GM21423 (cell line): ENCODE data around the gene ELOA.
A peak's percentile ranks its signal among the peaks of the same experiment; 100 is the strongest.
"Not testable (repeated sequence)": the region's sequence is repeated elsewhere in the genome, so short reads cannot be mapped to it uniquely, and the experiment has no call there.

ENCODE experiments used
- ATAC-seq: cut with Tn5 transposase; IDR thresholded peaks from one replicate; pipeline ENCODE4 v1.9.1; 2021; ENCODE audit warnings: mild to moderate bottlenecking, moderate library complexity; ENCODE audit not compliant: unreplicated experiment

ELOA gene

DNA sequence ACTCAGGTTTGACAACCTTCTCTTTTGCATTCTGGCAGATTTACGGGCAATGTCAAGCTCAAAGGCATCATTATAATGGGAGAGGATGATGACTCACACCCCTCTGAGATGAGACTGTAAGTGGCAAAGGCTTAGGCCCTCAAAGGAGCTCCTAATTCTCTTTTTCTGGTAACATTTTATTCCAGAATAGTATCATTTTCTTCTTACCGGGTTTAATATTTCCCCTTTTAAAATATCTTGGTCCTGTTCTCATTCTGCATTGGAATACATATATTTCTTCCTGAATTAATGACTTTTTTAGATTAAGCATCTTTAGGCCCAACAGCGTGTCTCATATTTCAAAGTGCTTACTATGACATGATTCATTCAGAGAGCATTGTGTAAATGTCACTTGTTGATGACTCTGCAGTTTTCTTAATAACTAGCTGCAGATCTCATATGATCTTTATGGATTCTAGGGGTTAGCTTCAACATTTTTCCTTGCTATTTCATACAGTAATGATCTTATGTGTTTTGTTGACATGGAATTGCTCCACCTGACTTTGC lies 36.6 kb downstream of the ELOA start:
- ATAC-seq = no peak

DNA sequence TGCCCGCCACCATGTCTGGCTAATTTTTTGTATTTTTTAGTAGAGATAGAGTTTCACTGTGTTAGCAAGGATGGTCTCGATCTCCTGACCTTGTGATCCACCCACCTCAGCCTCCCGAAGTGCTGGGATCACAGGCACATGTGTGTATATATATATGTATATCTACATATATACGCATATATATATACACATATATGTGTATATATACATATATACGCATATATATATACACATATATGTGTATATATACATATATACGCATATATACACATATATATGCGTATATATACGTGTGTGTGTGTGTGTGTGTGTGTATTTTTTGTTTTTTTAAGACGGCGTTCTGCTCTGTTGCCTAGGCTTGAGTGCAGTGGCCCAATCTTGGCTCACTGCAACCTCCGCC lies 39.9 kb downstream of the ELOA start:
- not testable (repeated sequence) for ATAC-seq

DNA sequence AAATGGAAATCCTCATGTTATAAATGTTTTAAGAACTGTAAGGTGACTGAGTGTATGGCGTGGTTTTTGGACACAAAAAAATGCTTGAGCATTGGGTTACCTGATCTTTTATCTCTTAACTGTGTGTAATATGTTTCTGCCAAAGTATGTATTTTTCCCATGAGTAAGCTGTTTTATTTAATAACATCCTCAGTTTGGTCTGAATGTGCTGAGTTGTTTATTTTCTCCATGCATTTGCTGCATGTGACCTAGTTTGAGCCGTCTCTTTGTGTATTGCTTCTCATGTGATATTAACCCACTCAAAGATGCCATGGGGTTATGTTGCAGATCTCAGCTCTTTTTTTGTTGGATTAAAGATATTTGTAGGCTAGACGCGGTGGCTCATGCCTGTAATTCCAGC lies 41.6 kb downstream of the ELOA start:
- no peak for ATAC-seq

DNA sequence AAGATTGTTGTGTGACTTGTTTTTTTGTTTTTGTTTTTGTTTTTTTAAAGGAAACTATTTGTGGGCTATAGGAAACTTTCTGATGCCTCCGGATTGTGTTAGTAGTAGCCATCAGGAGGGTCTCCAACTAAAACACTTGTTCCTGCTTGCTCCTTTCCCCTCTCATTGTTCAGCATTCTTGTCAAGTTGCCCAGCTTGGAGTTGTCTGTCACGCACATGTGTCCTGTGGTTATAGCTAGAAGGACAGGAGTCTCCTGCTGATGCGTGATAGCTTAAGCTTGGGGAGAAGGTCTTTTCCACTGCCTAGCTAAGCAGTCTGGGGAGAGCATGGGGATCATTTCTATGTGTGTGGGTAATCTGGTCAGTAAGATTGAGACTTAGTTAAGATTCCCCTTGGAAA lies 44.4 kb downstream of the ELOA start:
- ATAC-seq = no peak

DNA sequence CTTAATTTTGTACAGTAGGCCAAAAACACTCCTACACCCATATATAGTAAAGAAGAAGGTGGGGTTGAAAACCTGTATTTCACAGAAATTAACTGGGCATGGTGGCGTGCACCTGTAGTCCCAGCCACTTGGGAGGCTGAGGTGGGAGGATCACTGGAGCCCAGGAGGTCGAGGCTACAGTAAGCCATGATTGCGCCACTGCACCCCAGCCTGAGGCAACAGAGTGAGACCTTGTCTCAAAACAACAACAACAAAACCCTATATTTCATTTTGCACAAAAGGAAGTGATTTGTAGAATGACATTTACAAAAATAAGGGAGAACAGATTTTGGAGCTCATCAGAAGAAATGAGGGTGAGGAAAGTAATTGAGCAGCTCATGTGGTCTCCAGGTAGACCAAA lies 45.4 kb downstream of the ELOA start:
- ATAC-seq = no peak

DNA sequence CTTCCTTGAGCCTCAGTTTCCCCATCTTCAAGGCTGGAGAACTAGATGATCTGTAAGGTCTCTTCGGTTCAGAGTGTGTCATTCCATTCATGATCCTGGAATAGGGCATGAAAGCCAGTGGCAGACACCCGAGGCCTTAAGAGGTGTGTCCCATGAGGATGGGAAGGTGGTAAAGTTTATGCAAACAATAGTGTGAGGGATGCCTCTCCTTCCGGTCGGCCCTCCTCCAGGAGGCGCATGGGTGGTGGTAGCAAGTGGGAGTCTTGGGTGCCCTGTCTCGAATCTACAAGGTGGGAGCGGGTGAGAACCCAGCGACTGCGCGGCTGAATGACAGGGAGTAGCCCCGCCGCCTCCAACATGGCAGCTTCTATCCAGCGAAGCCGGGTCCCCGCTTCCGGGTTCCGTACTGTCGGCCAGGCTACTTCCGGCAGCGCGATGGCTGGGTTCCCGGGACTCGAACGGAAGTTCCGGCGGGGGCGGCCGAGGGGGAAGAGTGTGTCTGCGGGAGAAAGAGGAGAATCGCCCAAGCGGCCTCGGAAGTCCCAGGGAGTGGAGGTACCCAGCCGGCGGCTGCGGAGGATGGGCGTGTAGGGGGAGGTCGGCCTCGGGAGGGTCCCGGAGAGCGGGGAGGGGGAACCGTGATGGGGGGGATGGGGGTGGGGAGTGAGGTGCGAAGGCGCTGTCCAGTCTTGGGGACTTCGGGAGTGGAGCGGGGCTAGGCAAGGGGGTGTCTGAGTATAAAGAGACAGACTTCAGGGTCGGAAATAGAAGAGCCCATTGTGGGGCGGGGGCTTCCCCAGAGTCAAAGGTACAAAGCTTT lies 47.6 kb downstream of the ELOA start, which contains the start of gene LYPLA2:
Gene LYPLA2, plus strand, starts transcription at position 450 of the 820 bp plus-strand sequence. CDS start 1,538 bp downstream, outside the sequence.
- peak; percentile 78 for ATAC-seq

DNA sequence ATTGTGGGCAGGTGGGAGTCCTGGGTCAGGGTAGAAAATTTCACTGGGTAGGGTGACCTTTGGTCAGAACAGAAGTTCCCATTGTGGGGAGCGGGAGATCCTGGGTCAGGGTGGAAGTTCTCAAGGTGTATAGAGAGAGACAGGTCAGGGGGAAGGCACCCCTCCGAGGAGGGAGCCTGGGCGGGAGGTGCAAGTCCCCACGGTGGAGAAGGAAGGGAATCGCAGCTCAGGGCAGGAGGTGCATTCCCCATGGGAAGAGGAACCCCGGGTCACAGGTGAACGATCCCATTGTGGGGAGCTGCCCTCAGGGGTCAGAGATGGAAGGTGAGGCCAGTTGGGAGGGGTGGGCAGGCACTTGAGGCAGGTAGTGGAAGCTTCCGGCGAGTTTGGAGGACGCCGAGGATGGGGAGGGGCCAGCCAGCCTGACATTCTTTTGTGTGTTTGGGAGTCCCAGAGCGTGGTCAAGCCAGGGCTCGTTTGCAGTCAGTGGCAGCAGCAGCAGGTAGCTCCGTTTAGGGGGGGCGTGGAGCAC lies 48.3 kb downstream of the ELOA start:
- ATAC-seq = no peak

DNA sequence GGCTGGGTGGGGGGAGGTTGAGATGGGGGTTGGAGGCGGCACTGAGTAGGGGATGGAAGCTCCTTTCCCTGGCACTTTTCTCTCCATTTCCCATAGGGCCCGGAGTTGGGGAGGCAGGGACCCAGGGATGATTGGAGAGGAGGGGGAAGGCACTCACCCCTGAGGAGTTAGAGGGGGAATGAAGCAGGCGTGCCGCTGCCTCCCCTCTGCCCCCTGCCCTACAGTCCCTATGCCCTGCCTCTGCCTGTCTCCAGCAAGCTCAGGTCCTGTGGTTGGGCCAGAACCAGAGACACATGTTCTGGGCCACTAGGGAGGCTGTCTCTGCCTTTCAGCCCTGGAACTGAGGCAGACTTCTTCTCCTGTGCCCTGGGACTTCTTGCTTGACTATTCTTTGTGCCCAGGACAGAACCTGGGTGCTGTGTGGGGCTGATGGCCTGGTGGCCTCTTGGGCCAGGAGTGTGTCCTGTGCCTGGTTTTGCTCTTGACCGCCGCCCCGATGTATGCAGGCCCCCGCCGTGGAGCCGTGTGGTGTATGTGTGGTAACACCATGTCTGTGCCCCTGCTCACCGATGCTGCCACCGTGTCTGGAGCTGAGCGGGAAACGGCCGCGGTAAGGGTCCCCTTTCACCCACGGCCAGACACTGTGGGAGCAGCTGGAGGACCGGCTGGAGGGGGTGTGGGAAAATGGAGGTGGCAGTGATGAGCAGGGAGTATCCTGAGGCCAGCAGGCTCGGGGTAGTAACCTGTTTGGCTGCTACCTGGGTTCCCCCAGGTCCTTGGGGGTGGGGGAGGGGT lies 49.1 kb downstream of the ELOA start:
- ATAC-seq = no peak

DNA sequence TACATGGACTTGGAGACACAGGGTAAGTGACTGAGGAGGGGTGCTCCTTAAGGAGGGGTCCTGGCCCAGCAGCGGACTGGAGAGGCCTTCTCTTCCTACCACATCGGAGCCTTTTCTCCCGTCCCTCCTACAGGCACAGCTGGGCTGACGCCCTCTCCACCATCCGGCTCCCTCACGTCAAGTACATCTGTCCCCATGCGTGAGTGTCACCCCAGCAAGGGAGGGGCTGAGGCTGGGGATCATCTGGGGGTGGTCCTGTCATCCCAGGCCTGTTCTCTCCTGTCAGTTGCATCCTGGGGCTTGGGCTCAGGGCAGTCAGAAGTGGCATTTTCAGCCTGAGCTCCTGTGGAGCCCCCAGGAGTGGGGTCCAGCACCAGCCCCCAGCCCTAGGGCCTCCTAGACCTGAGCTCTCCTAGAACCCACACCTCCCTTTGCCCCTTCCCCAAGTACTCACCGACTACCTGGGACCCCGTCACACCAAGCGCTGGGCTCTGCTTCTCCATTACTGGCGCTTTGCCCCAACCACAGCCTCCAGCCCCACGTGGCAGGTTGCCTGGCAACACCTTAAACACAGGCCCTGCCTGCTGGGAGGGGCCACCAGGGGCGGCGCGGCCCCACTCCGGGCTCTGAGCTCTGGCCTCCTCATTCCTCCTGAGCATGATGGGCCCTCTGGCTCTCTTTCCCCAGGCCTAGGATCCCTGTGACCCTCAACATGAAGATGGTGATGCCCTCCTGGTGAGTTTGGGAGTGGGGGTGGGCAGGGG lies 49.9 kb downstream of the ELOA start:
- ATAC-seq = no peak

DNA sequence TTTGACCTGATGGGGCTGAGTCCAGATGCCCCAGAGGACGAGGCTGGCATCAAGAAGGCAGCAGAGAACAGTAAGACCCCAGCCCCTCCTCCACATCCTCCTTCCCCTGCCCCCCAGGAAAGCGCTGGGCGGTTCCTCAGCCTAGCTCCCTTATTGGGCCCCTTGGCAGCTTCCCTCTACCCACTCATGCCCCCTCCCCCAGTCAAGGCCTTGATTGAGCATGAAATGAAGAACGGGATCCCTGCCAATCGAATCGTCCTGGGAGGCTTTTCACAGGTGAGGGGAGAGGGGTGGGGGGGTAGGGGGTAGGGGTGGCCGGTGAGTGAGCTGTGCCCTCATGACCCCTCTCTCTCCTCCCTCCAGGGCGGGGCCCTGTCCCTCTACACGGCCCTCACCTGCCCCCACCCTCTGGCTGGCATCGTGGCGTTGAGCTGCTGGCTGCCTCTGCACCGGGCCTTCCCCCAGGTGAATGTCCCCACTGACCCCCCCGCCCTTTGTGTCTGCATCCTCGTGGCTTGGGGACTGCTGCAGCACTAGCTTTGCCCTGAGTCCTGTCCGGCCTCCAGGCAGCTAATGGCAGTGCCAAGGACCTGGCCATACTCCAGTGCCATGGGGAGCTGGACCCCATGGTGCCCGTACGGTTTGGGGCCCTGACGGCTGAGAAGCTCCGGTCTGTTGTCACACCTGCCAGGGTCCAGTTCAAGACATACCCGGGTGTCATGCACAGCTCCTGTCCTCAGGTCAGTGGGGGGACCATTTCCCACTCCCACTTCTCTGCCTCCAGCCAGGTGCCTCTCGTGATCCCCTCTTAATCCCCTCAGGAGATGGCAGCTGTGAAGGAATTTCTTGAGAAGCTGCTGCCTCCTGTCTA lies 50.8 kb downstream of the ELOA start:
- ATAC-seq = no peak

DNA sequence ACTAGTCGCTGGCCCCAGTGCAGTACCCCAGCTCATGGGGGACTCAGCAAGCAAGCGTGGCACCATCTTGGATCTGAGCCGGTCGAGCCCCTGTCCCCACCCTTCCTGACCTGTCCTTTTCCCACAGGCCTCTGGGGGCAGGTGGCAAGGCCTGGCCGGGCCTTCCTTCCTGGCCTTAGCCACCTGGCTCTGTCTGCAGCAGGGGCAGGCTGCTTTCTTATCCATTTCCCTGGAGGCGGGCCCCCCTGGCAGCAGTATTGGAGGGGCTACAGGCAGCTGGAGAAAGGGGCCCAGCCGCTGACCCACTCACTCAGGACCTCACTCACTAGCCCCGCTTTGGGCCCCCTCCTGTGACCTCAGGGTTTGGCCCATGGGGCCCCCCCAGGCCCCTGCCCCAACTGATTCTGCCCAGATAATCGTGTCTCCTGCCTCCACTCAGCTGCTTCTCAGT lies 51.5 kb downstream of the ELOA start:
- not testable (repeated sequence) for ATAC-seq

DNA sequence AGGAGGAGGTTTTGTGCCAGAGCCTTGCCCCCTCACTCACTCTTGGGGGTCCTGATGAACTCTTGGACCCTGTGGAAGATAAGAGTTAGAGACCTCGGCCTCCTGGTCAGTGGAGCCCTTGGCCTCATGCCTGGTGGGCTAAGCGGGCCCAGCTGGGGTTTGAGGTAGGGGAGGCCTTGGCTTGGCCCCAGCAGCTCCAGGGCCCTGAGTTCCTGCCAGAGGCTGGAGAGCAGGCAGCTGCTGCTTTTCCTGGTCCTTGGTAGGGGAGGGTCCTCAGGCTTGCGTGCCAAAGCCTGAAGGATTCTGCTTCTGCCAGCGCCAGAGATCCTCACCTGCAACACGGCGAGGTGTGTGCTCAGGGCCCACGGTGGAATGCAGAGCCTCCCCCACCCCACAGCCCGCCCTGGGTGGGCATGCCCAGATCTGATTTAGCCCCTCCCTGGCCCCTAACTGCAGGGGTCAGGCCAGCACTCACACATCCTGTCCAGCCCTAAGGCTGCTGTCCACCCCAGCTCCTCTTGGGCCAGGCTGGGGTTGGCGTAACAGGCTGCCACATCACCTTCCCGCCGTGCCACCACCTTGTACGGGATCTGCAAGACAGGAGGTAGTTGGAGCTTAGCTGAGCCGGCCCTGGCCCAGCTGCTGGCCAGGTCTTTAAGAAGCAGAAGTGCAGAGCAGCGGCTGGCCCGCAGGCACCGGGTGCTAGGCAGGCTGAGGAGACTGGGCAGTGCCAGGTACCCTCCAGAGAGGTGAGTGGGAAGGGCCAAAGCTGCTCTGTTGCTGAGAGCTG lies 52.6 kb downstream of the ELOA start:
- no peak for ATAC-seq

DNA sequence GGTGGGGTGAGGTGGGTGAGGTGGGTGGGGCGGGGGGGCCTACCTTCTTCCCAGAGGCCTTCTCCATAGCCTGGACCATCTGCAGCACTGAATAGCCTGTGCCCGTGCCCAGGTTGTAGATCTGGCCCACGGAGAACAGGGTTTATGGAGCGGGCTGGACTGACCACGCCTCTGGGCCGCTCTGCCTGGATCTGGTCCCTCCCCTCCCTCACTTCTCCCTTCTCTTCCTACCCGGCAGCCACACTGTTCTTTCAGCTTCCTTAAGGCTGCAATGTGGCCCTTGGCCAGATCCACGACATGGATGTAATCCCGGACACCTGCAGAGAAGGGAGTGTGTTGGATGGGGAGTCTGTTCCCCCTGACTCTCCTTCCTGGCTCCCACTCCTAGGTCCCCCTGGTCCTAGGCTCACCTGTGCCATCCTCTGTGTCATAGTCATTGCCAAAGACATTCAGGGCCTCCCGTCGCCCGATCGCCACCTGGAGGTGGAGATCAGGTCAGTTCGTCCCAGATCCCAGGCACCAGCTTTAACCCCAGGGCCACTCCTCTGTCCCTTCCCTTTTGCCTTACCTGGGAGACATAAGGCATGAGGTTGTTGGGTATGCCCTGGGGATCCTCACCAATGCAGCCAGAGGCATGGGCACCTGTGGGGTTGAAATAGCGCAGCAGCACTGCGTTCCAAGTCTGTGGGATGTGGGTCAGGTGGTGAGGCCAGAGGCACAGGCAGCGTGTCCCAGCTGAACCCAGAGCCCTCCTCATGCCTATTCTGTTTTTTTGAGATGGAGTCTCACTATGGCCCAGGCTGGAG lies 53.4 kb downstream of the ELOA start:
- ATAC-seq = no peak

DNA sequence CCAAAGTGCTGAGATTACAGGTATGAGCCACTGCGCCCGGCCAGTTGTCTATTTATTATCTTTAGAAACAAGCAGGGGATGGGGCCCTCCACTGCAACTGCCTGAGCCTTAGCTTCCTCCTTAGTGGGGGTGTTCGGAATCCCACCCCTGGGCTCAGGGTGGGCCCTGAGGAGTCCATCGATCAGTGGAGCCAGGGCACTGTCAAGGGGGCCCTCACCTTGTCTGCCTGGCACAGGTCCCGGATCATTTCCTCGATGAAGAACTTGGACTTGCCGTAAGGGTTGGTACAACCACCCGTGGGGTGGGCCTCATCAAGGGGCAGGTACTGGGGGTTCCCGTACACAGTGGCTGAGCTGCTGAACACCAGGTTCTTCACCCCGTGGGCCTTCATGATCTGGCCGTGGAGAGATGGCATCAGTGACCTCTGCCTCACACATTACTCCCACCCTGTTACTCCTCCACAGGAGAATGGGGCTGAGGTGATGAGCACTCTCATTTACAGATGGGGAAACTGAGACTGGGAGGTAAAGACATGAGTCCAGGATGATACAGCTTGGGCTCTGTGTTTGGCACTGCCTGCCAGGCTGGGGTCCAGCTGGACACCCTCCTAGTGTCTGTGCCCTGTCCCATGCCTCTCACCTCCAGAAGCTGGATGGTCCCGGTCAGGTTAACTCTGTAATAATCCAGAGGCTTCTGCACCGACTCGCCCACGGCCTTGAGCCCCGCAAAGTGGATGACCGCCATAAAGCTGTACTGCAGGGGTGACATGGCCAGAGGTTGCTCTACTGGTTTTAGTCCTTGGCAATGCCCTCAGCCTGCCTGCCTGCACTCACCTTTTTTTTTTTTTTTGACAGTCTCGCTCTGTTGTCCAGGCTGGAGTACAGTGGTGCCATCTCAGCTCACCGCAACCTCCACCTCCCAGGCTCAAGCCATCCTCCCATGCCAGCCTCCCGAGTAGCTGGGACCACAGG lies 54.5 kb downstream of the ELOA start:
- ATAC-seq = no peak

DNA sequence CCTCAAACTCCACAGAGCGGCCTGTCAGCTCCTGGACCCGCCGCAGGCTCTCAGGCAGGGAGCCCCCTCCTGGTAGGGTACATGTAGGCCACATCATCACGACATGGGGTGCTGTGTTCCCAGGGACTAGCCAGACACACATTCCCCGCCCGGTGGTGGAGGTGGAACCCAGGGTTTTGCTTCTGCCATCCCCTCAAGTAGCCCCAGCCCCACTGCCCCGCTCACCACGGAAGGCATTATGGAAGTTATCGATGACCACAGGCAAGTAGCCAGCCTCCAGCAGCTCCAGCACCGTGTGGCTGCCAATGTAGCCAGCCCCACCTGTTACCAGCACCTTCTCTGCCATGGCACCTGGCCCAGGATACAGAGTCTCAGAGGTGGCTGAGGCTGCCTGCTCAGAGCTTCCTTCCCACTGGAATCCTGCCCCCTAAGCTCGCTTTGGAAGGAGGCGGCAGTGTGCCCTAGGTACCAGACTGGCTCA lies 55.4 kb downstream of the ELOA start:
- ATAC-seq = no peak

DNA sequence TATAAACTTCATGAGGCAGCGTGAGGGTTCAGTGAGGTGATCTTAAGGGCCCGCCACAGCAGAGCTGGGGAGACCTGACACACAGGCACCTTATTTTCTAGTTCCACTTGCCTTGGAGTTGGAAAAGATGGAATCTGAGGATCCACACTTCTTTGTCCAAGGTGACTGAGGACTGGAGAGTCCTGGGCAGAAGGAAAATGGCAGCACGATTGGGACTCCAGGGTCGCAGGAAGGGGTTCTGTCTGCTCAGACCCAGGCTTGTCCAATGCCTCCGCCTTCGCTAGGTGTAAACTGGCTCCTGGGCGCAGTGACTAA lies 55.9 kb downstream of the ELOA start:
- no peak for ATAC-seq
